Hepatocyte (in vitro differentiated cells): ENCODE measurements around the gene TRIM44. TPM values are rescaled to one million over a fixed set of nuclear protein-coding genes. Genes with fewer than 3 reads are reported as not detected.

ENCODE experiments used
- DNase-seq: peaks from one replicate; pipeline ENCODE4 v3.0.0-alpha.2; 2016; ENCODE audit warnings: low spot score
- H2AFZ ChIP-seq: fragments of 200-600 bp; sonication (generic); 2 replicates; pipeline ENCODE4 v1.6.0; 2016; ENCODE audit warnings: antibody characterized with exemption, mild to moderate bottlenecking
- H3K27ac ChIP-seq: fragments of 200-600 bp; sonication (generic); 2 replicates; pipeline ENCODE4 v1.5.1; 2016; ENCODE audit warnings: mild to moderate bottlenecking
- H3K27me3 ChIP-seq: fragments of 200-600 bp; sonication (generic); 2 replicates; pipeline ENCODE4 v1.6.1; 2016
- H3K36me3 ChIP-seq: fragments of 200-600 bp; sonication (generic); replicated peaks from 2 replicates; pipeline ENCODE4 v1.5.1; 2016; ENCODE audit warnings: low read depth; ENCODE audit not compliant: insufficient read depth
- H3K4me1 ChIP-seq: fragments of 200-600 bp; sonication (generic); 2 replicates; pipeline ENCODE4 v1.5.1; 2016; ENCODE audit warnings: mild to moderate bottlenecking, moderate library complexity; ENCODE audit not compliant: insufficient read depth
- H3K4me2 ChIP-seq: fragments of 200-600 bp; sonication (generic); 2 replicates; pipeline ENCODE4 v1.6.0; 2016
- H3K4me3 ChIP-seq: fragments of 200-600 bp; sonication (generic); 2 replicates; pipeline ENCODE4 v1.5.1; 2016; ENCODE audit warnings: mild to moderate bottlenecking
- H3K79me2 ChIP-seq: fragments of 200-600 bp; sonication (generic); 2 replicates; pipeline ENCODE4 v1.6.0; 2017; ENCODE audit warnings: mild to moderate bottlenecking
- H3K9me2 ChIP-seq: fragments of 200-600 bp; sonication (generic); replicated peaks from 2 replicates; pipeline ENCODE4 v1.6.0; 2017; ENCODE audit warnings: mild to moderate bottlenecking; ENCODE audit not compliant: insufficient read depth
- H3K9me3 ChIP-seq: fragments of 200-600 bp; sonication (generic); 2 replicates; pipeline ENCODE4 v1.5.1; 2016; ENCODE audit warnings: low read depth, mild to moderate bottlenecking
- H4K20me1 ChIP-seq: fragments of 200-600 bp; sonication (generic); 2 replicates; pipeline ENCODE4 v1.6.0; 2016; ENCODE audit warnings: mild to moderate bottlenecking; ENCODE audit not compliant: insufficient read depth, poor library complexity, severe bottlenecking
- CTCF ChIP-seq: fragments of 200-600 bp; sonication (generic); IDR thresholded peaks from 2 replicates; pipeline ENCODE4 v1.5.1; 2016; ENCODE audit warnings: antibody characterized with exemption, mild to moderate bottlenecking; ENCODE audit not compliant: poor library complexity
- EZH2 ChIP-seq: fragments of 200-600 bp; sonication (generic); IDR thresholded peaks from 2 replicates; pipeline ENCODE4 v1.6.1; 2016; ENCODE audit warnings: antibody characterized with exemption, mild to moderate bottlenecking, borderline replicate concordance
- EZH2phosphoT487 ChIP-seq: fragments of 200-600 bp; sonication (generic); IDR thresholded peaks from one replicate; pipeline ENCODE4 v1.6.1; 2018; ENCODE audit warnings: antibody characterized with exemption, mild to moderate bottlenecking, low read depth, moderate library complexity; ENCODE audit not compliant: unreplicated experiment, severe bottlenecking
- WGBS: methylation state at CpG from one replicate; pipeline ENCODE4 v1.1.6; 2016; ENCODE audit warnings: low lambda C conversion rate; ENCODE audit errors: missing lambda C conversion rate; 5-methylcytosine and 5-hydroxymethylcytosine counted together
- polyA plus RNA-seq: library from polyadenylated mRNA; unstranded; fragments of >200 nt; fragmentation: Nextera tagmentation; extraction: Ambion mirVana; gene quantifications from 2 replicates; pipeline ENCODE4 v1.2.1, GENCODE V29; 2016
- total RNA-seq: library from RNA; depleted of rRNA; stranded (reverse); fragments of >200 nt; gene quantifications from 2 replicates; pipeline ENCODE4 v1.2.3, GENCODE V29; 2014

TRIM44 gene
- total and polyA plus RNA-seq, 2 experiments from 2014 or later, result 20.8 to 43.2 TPM

GRCh38 chr11:35717520-35717919 is 54.9 kb downstream of the TRIM44 start:
- H3K4me3 ChIP-seq, result no peak overlapping the region
- peaks cover 61% of the 10 kb centered on the region for H3K79me2 ChIP-seq
- H3K9me2 ChIP-seq, result no peaks in the 10 kb centered on the region
- DNase-seq, result no peak
- H3K27ac ChIP-seq, result no peak overlapping the region
- TF ChIP-seq CTCF (no peak), EZH2 (no peak), EZH2phosphoT487 (no peak)
- no peaks in the 10 kb centered on the region for H3K9me3 ChIP-seq
- WGBS, result 96% methylated on average over 2 of the region's 2 CpGs
- H2AFZ ChIP-seq, result no peak overlapping the region
- no peaks in the 10 kb centered on the region for H3K36me3 ChIP-seq
- peaks cover 16% of the 10 kb centered on the region for H4K20me1 ChIP-seq
- H3K4me2 ChIP-seq, result no peak overlapping the region
- no peaks in the 10 kb centered on the region for H3K27me3 ChIP-seq
- H3K4me1 ChIP-seq, result no peaks in the 10 kb centered on the region

- no peak for TF ChIP-seq EZH2phosphoT487
- TF ChIP-seq EZH2, result no peak
- no peak for TF ChIP-seq CTCF
- Histone ChIP-seq H4K20me1 (peaks cover 16% of the 10 kb centered on the region), H2AFZ (no peak overlapping the region), H3K4me3 (no peak overlapping the region), H3K36me3 (no peaks in the 10 kb centered on the region), H3K9me2 (no peaks in the 10 kb centered on the region), H3K27ac (no peak overlapping the region), H3K9me3 (no peaks in the 10 kb centered on the region), H3K27me3 (no peaks in the 10 kb centered on the region), H3K4me1 (no peaks in the 10 kb centered on the region), H3K4me2 (no peak overlapping the region), H3K79me2 (peaks cover 67% of the 10 kb centered on the region)
- 51% methylated on average over 2 of the region's 2 CpGs for WGBS
- DNase-seq, result no peak
Observed at GRCh38 chr11:35721651-35722282, 59.2 kb downstream of the TRIM44 start.

GRCh38 chr11:35722641-35723040 is 60.1 kb downstream of the TRIM44 start:
- DNase-seq, result no peak
- H3K9me2 ChIP-seq, result no peaks in the 10 kb centered on the region
- no peak overlapping the region for H3K4me2 ChIP-seq
- H4K20me1 ChIP-seq, result peaks cover 16% of the 10 kb centered on the region
- 54% methylated on average over 4 of the region's 4 CpGs for WGBS
- peaks cover 60% of the 10 kb centered on the region for H3K79me2 ChIP-seq
- H3K9me3 ChIP-seq, result no peaks in the 10 kb centered on the region
- H3K4me3 ChIP-seq, result no peak overlapping the region
- TF ChIP-seq CTCF (no peak), EZH2 (no peak), EZH2phosphoT487 (no peak)
- H3K4me1 ChIP-seq, result no peaks in the 10 kb centered on the region
- no peak overlapping the region for H2AFZ ChIP-seq
- H3K36me3 ChIP-seq, result no peaks in the 10 kb centered on the region
- no peak overlapping the region for H3K27ac ChIP-seq
- no peaks in the 10 kb centered on the region for H3K27me3 ChIP-seq
